Astrocyte of the spinal cord (primary cell): ENCODE measurements around the gene GXYLT2.

Experiments
- DNase-seq: peaks from one replicate; pipeline ENCODE4 v3.0.0; 2011; ENCODE audit warnings: low read depth, low spot score
- H3K4me3 ChIP-seq: 2 replicates; pipeline ENCODE4 v1.5.1; 2011; ENCODE audit warnings: low read depth, mild to moderate bottlenecking, low read length, moderate library complexity
- in situ Hi-C: cut with HindIII; loops from 2 replicates; pipeline ENCODE4 v1.10.0; 2017; ENCODE audit warnings: low sequenced_read_pairs
- TF ChIP-seq, protein P1 (sequence below): IDR thresholded peaks from 2 replicates; pipeline ENCODE4 v1.5.1; 2012; ENCODE audit warnings: low read depth, mild to moderate bottlenecking, low read length, inconsistent platforms

GXYLT2 gene

DNA sequence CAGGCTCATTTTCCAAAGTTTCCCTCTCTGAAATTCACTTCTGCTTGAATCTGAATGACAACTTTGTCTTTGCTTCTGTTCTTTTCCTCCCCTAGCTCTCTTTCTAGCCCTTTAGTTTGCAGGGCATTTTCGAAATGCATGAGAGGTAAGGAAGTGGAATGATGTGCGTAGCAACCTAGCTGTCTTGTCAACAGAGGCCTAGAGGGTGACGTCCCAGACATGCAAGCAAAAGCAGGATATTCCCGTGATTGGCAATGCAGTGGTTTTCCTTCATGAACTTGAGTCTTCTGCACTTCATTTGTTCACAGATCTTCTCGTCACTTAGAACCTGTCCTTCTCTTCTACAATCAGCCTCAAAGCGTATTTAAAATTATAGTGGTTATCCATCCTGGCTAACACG, 56.9 kb downstream of the GXYLT2 start:
- no peak for DNase-seq
- TF ChIP-seq, protein P1, sequence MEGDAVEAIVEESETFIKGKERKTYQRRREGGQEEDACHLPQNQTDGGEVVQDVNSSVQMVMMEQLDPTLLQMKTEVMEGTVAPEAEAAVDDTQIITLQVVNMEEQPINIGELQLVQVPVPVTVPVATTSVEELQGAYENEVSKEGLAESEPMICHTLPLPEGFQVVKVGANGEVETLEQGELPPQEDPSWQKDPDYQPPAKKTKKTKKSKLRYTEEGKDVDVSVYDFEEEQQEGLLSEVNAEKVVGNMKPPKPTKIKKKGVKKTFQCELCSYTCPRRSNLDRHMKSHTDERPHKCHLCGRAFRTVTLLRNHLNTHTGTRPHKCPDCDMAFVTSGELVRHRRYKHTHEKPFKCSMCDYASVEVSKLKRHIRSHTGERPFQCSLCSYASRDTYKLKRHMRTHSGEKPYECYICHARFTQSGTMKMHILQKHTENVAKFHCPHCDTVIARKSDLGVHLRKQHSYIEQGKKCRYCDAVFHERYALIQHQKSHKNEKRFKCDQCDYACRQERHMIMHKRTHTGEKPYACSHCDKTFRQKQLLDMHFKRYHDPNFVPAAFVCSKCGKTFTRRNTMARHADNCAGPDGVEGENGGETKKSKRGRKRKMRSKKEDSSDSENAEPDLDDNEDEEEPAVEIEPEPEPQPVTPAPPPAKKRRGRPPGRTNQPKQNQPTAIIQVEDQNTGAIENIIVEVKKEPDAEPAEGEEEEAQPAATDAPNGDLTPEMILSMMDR: no peak
- H3K4me3 ChIP-seq: no peak overlapping the region
- in situ Hi-C loops: no loop called here

DNA sequence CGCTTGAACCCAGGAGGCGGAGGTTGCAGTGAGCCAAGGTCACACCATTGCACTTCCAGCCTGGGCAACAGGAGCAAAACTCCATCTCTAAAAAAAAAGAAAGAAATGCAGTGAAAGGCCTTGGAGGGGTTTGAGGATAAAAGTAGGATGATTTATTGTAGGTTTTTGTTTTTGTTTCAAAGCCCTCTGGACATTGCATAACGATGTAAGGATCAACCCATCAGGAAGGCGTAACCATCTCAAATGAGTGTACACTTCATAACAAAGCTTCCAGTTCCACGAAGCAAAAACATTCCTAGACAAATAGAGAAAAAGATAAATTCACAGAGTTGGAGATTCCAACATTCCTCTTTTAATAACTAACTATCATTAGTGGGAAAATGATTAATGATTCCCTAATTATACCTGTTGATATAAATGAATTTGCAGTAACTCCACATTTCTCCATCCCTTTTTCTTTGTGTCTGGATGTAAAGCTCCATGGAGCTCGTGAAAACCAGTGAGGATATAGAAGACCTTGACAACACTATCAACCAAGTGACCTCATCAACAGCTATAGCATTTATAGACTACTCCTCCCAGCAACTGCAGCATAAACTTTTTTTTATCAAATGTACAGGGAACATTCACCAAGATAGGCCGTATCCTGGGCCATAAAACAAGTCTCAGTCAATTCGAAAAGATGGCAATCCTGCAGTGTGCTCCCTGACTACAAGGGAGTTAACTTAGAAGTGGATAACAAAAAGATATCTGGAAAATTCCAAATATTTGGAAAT, 60.1 kb downstream of the GXYLT2 start:
- DNase-seq: no peak
- TF ChIP-seq, protein P1: no peak
- in situ Hi-C loops: no loop called here
- no peak overlapping the region for H3K4me3 ChIP-seq

DNA sequence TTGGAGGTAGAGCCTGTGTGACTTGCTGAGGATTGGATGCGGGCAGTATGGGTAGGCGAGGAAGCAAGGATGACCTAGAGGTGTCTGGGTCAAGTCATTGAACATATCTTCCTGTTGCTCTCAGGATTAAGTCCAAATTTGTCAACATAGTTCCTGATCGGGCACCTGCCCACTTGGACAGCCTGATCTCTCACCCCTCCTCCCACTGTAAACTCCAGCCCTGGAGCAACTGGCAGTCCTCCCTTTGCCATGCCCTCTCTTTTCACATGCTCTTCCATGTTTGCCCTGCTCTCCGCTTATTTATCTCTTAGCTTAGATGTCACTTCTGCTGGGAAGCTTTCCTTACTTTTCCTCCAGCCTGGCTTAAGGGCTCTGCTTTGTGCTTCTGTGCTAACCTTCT, 61.2 kb downstream of the GXYLT2 start:
- DNase-seq: no peak
- in situ Hi-C loops: no loop called here
- TF ChIP-seq, protein P1: no peak
- no peak overlapping the region for H3K4me3 ChIP-seq

DNA sequence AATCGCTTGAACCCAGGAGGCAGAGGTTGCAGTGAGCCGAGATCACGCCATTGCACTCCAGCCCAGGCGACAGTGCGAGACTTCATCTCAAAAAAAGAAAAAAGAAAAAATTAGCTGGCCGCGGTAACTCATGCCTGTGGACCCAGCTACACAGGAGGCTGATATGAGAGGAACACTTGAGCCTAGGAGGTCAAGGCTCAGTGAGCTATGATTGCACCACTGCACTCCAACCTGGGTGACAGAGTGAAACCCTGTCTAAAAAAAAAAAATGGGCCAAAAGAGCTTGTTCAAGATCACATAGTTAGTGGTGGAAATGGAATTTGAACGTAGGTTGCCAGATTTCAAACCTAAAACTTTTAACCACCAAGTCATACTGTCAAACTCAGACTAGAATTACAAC, 62.5 kb downstream of the GXYLT2 start:
- TF ChIP-seq, protein P1: no peak
- in situ Hi-C loops: no loop called here
- no peak for DNase-seq
- no peak overlapping the region for H3K4me3 ChIP-seq

DNA sequence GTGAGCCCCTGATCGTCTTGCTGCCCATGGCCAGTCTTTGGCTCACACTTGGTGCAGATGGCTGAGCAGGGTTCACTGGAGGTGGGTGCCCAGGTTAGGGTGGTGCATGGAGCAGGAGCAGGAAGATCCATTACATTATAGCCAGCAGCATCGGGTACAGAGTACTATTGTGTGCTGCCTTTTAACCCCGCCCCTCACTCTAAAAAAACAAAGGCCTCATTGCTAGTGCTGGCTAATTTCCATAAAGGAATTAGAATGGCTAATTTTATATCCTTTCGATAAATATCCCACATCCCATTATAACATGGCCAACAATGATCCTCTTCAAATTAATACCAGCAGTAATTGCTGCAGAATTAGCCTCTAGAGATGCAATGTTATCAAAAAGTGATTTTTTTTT, 63.0 kb downstream of the GXYLT2 start:
- TF ChIP-seq, protein P1: no peak
- in situ Hi-C loops: no loop called here
- no peak for DNase-seq
- no peak overlapping the region for H3K4me3 ChIP-seq

DNA sequence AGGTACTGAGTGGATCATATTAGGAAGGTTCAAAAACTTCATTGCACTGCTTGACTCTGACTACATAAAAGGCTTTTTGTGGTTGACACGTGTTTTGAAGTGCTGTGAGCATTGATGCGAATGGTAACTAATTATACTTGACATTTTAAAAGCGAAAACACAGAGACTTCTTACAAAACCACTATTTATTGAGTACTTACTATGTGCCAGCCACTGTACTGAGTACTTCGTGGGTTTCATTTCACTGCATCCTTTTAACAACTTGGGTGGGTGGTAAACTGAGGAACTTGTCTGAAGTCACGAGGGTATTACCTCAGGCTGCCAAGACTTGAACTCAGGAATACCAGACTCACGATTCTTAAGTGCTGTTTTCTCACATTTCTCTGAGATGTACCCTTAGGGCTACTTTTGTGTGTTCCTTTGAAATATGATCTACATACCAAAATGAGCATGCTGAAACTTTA, 63.4 kb downstream of the GXYLT2 start:
- no peak for DNase-seq
- TF ChIP-seq, protein P1: no peak
- no peak overlapping the region for H3K4me3 ChIP-seq
- in situ Hi-C loops: no loop called here
